ENCODE results near the gene HTR4. TPM values are rescaled to one million over a fixed set of nuclear protein-coding genes. Genes with fewer than 3 reads are reported as not detected.
"Not testable (repeated sequence)": the region's sequence is repeated elsewhere in the genome, so short reads cannot be mapped to it uniquely, and the experiment has no call there.

Gene HTR4
- total RNA-seq, 1 experiment from 2014 or later, result not detected

DNA sequence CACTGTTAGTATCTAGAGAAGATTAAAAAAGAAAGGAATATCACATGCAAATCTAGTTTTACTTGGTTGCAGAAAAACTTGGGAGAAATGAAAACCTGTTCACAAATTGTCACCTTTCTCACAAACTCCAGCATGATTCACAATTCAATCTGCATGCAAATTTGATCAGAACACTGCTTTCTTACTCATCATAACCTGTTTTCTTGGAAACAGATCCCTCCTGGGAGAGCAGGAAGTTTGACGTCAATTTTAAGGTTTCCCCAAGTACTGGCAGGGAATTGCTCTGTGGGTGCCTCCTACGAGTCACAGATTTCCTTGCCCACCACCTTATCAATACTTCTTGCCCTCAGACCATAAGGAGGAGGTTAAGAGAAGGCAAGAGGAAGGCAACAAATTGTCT, 30.2 kb upstream of the HTR4 start:
- H3K4me3 ChIP-seq, result no peak overlapping the region
- H3K27ac ChIP-seq, result no peak overlapping the region
- H3K4me1 ChIP-seq (replicated peaks), result no peaks in the 10 kb centered on the region
- no peaks in the 10 kb centered on the region for H3K9me3 ChIP-seq (replicated peaks)
- no peaks in the 10 kb centered on the region for H3K36me3 ChIP-seq
- H3K27me3 ChIP-seq (replicated peaks), result peaks cover 14% of the 10 kb centered on the region; the same call in 1 of the 2 replicates
- DNase-seq (ENCODE audit: low read depth in 1 of 2, low spot score in 2 of 2), result no peak

DNA sequence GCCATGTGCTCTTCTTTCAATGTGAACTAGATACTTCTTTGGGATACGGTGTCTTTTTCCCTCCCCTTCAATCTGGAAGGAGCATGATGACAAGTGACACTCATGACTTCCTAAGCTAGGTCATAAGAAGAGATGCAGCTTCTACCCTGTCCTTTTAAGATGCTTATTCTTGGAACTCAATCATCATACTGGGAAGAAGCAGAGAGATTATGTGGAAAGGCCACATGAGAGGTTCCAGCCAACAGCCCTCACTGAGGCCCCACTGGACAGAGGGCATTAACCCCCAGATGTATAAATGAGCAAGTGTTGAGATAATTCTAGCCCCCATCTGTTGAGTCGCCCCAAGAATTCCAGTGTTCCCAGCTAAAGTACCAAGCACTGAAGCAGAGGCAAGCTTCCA, 29.3 kb upstream of the HTR4 start:
- Histone ChIP-seq H3K27me3 (replicated peaks) (peaks cover 14% of the 10 kb centered on the region; the same call in 1 of the 2 replicates), H3K9me3 (replicated peaks) (no peaks in the 10 kb centered on the region), H3K36me3 (no peaks in the 10 kb centered on the region), H3K4me3 (no peak overlapping the region), H3K4me1 (replicated peaks) (no peaks in the 10 kb centered on the region), H3K27ac (no peak overlapping the region)
- no peak for DNase-seq (ENCODE audit: low read depth in 1 of 2, low spot score in 2 of 2)

DNA sequence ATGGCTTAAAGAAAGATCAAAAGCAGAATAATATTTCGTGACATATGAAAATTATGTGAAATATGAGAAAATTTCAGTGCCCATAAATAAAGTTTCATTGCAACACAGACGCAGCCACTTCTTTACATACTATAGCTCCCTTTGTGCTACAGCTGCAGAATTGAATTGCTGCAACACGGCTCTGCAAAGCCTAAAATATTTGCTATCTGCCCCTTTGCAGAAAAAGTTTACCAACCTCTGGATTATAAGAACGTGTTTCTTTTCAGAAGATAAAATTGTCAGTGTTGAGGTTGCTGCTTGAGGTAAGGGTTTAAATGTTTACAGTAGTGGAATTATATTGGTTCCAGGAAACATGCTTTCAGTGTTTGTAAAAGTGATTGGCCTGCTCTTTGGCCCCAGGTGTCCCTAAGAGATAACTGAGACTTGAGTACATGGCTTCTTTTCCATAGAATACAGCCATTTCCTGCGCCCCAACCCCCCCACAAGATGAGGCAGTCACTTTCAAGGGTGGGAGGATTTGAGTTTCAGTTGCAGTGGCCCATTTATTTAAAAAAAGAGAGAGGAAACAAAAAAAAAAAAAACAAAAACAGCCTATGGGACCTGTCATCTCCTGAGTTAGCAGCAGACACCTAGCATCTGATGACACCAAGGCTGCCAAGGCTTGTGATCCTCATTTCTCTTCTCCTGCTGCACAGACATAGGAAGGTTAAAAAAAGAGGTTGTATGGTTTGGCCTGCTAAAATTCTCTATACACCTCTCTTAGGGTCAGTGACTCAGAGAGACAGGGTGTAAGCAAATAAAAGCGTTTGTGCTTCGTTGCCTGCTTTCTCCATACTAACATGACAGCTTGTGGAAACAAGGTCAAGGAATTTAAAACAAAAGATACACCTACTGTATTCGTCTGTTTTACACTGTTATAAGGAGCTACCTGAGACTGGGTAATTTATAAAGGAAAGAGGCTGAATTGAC, 28.0 kb upstream of the HTR4 start:
- peaks cover 14% of the 10 kb centered on the region; the same call in 1 of the 2 replicates for H3K27me3 ChIP-seq (replicated peaks)
- no peak overlapping the region for H3K27ac ChIP-seq
- no peaks in the 10 kb centered on the region for H3K36me3 ChIP-seq
- no peaks in the 10 kb centered on the region for H3K4me1 ChIP-seq (replicated peaks)
- no peaks in the 10 kb centered on the region for H3K9me3 ChIP-seq (replicated peaks)
- no peak overlapping the region for H3K4me3 ChIP-seq
- DNase-seq (ENCODE audit: low read depth in 1 of 2, low spot score in 2 of 2), result no peak

DNA sequence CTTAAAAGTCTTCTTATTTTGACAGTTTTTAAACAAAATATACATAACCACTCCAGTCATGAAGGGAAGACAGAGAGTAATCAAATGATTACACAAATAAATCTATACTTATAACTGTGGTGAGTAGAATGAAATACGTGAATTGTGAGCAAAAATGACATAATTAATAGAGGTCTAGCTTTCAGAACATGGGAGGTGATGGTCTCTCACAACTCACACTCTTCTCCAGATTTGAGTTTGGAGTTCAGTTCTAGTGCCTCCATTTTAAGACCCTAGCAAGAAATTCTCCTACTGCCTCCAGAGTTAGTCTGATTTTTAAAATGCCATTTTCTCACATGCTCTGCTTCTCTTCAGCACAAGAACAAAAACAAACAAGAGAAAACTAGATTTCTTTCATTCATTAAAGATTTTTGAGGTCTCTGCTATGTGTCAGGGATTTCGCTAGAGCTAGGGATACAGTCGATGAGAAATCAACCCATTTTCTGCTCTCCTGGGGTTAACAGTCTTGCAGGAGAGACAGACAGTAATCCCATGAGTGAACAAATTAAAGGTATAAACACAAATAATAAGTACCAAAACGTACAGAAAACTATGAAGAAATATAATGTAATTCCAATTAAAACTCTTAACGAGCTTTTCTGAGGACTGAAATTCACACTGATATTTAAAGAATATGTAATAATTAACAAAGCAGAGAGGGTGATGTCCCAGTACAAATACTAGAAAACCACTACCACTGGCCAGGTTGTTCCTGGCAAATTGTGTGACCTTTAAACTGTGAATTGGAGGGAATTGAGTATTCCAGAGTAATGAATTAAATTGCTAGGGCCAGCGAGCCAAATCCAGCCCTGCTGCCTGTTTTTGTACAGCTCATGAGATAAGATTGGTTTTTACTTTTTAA, 27.1 kb upstream of the HTR4 start:
- no peaks in the 10 kb centered on the region for H3K9me3 ChIP-seq (replicated peaks)

DNA sequence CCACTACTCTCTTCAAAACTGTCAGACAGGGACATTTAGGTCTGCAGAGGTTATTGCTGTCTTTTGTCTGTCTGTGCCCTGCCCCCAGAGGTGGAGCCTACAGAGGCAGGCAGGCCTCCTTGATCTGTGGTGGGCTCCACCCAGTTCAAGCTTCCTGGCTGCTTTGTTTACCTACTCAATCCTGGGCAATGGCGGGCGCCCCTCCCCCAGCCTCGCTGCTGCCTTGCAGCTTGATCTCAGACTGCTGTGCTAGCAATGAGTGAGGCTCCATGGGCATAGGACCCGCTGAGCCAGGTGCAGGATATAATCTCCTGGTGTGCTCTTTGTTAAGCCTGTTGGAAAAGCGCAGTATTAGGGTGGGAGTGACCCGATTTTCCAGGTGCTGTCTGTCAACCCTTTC, 19.4 kb upstream of the HTR4 start:
- not testable (repeated sequence) for DNase-seq (ENCODE audit: low read depth in 1 of 2, low spot score in 2 of 2); H3K4me3 ChIP-seq; H3K27me3 ChIP-seq (replicated peaks); H3K27ac ChIP-seq; H3K9me3 ChIP-seq (replicated peaks); H3K4me1 ChIP-seq (replicated peaks); H3K36me3 ChIP-seq

More for the DNA sequence above, 27.1 kb upstream of the HTR4 start:
- Histone ChIP-seq H3K4me3 (no peak overlapping the region), H3K27ac (no peak overlapping the region), H3K36me3 (no peaks in the 10 kb centered on the region), H3K27me3 (replicated peaks) (peaks cover 14% of the 10 kb centered on the region; the same call in 1 of the 2 replicates), H3K4me1 (replicated peaks) (no peaks in the 10 kb centered on the region)
- no peak for DNase-seq (ENCODE audit: low read depth in 1 of 2, low spot score in 2 of 2)

DNA sequence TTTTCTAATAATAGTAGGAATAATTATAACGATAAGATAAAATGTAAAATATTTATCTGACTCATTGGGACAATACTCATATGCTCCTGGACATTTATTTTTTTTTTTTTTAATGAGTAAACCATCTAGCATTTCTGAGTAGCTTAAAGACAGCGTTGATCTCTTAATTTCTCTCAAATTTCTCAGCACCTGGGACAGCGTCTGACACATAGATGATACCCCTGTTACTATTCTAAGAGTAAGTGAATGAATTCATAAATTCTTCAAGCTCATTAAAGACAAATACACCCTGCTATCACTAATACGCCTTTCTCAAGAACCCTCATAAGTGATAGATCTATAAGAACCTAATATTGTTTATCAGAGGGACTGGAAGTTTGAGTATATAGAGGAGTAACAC, 12.0 kb upstream of the HTR4 start:
- no peak for DNase-seq (ENCODE audit: low read depth in 1 of 2, low spot score in 2 of 2)
- no peaks in the 10 kb centered on the region for H3K27me3 ChIP-seq (replicated peaks)
- H3K4me3 ChIP-seq, result no peak overlapping the region
- no peaks in the 10 kb centered on the region for H3K9me3 ChIP-seq (replicated peaks)
- H3K4me1 ChIP-seq (replicated peaks), result no peaks in the 10 kb centered on the region
- H3K36me3 ChIP-seq, result no peaks in the 10 kb centered on the region
- H3K27ac ChIP-seq, result no peak overlapping the region

DNA sequence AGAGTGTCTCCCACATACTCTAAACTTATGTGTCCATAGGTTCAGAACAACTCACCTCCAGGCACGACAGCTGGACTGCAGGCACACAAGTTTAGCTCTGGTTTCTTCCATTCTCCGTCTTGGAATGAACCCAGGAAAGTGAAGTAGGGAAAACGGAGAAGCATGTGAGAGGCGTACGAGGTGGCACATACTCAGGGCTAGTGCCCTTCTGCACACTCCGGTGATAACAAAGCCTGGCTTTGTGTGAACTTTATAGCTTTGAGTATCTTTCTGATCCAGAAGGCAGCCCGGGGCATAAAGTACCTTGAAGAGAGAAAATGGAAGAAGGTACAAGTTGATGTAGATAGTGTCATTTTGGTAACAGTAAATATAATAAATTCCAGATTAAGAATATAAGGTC, 11.1 kb upstream of the HTR4 start:
- no peak for DNase-seq (ENCODE audit: low read depth in 1 of 2, low spot score in 2 of 2)
- no peak overlapping the region for H3K4me3 ChIP-seq
- H3K27me3 ChIP-seq (replicated peaks), result peaks cover 2% of the 10 kb centered on the region; the same call in 1 of the 2 replicates
- H3K9me3 ChIP-seq (replicated peaks), result no peaks in the 10 kb centered on the region
- H3K27ac ChIP-seq, result no peak overlapping the region
- no peaks in the 10 kb centered on the region for H3K36me3 ChIP-seq
- H3K4me1 ChIP-seq (replicated peaks), result no peaks in the 10 kb centered on the region

DNA sequence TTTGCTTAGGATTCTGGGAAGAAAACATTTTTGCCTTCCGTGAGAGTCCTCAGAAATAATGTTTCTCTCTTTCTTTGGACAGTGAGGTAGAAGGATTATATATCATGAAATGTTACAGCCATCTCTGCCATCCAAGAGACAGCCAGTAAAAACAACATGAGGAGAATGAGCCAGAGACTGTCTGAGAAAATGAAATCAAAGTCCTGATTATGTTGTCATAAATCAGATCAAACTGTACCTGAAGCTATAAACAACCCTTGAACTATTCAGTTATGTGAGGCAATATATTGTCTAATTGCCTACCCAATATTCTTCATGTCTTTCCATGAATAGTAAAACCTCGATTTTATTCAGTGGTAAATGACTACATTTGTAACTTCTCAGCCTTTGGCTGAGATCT, 9.2 kb upstream of the HTR4 start:
- no peak overlapping the region for H3K27ac ChIP-seq
- no peak overlapping the region for H3K4me3 ChIP-seq
- H3K27me3 ChIP-seq (replicated peaks), result peaks cover 17% of the 10 kb centered on the region
- H3K4me1 ChIP-seq (replicated peaks), result no peaks in the 10 kb centered on the region
- no peak for DNase-seq (ENCODE audit: low read depth in 1 of 2, low spot score in 2 of 2)
- no peaks in the 10 kb centered on the region for H3K9me3 ChIP-seq (replicated peaks)
- no peaks in the 10 kb centered on the region for H3K36me3 ChIP-seq

DNA sequence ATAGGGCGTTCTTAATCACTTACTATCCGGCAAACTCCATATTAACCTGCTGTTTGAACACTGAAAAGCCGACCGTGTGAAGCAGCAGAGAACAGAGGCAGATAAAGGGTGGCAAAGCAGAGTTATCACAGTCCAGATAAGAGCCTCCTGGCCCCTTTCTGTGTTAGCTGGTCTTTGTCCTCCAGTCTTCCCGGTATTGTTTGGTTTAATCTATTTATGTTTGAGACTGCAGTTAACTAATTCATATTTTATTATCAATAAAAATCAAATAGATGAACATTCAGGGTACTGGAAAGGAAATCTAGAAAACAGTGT, 6.0 kb upstream of the HTR4 start:
- DNase-seq (ENCODE audit: low read depth in 1 of 2, low spot score in 2 of 2), result no peak
- H3K36me3 ChIP-seq, result no peaks in the 10 kb centered on the region
- no peak overlapping the region for H3K4me3 ChIP-seq
- H3K4me1 ChIP-seq (replicated peaks), result no peaks in the 10 kb centered on the region
- H3K9me3 ChIP-seq (replicated peaks), result no peaks in the 10 kb centered on the region
- H3K27me3 ChIP-seq (replicated peaks), result peaks cover 38% of the 10 kb centered on the region
- no peak overlapping the region for H3K27ac ChIP-seq

DNA sequence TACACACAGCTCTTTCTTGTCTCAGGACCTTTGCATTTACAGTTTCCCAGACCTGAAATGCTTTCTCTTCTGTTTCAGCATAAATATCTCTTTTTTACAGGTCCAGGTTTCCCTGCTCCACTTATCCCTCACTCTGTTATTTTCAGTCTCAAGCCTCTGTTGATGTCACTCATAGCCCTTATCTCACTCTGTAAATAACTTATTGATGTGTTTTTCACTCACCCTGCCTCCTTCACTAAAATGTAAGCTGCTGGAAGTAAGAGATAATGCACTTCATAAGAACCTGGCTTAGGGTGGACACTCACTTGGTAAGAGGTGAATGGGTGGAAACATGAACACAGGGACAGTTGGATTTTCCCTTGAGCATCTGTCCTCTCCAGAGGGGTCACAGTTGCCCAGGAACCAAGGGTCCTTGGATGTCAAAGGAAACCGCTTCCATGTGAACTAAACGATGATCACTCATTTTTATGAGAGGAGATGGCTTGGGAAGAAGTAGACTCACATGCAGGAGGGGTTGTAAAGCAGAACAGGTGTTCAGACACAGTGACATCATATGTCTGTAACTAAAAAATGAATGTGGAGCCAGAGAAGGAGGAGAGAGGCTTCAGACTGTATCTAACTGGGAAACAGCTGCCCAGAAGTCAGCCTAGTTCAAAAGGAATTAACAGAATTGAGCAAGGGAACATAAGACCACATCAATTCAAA, 5.5 kb upstream of the HTR4 start:
- Histone ChIP-seq H3K4me3 (no peak overlapping the region), H3K36me3 (no peaks in the 10 kb centered on the region), H3K27me3 (replicated peaks) (peaks cover 43% of the 10 kb centered on the region), H3K27ac (no peak overlapping the region), H3K9me3 (replicated peaks) (no peaks in the 10 kb centered on the region), H3K4me1 (replicated peaks) (no peaks in the 10 kb centered on the region)
- DNase-seq (ENCODE audit: low read depth in 1 of 2, low spot score in 2 of 2), result no peak

DNA sequence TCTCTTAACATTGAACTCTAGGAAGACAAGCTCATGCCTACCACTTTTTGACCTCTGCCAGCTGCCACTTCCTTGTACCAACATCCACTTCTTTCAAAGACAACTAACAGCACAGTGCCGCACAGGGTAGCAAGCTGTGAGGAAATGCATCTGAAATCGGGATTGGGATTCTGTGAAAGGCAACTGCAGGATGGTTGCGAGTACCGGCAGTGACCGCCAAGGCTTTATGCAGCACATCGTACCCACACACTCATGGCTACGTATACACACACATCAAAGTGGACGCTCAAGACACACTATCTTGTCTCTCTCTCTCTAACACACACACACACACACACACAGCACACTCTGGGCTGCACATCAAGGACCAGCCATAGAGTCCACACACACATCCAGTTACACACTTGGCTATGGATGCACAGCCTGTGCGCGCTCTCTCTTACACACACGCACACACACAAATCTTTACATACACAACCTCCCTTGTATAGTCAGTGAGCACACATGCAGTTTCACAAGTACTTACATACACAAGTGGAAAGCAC, 964 bp downstream of the HTR4 start:
- no peak overlapping the region for H3K27ac ChIP-seq
- no peaks in the 10 kb centered on the region for H3K9me3 ChIP-seq (replicated peaks)
- H3K4me3 ChIP-seq, result no peak overlapping the region
- no peak for DNase-seq (ENCODE audit: low read depth in 1 of 2, low spot score in 2 of 2)
- no peaks in the 10 kb centered on the region for H3K36me3 ChIP-seq
- H3K27me3 ChIP-seq (replicated peaks), result peaks cover 46% of the 10 kb centered on the region
- no peaks in the 10 kb centered on the region for H3K4me1 ChIP-seq (replicated peaks)

DNA sequence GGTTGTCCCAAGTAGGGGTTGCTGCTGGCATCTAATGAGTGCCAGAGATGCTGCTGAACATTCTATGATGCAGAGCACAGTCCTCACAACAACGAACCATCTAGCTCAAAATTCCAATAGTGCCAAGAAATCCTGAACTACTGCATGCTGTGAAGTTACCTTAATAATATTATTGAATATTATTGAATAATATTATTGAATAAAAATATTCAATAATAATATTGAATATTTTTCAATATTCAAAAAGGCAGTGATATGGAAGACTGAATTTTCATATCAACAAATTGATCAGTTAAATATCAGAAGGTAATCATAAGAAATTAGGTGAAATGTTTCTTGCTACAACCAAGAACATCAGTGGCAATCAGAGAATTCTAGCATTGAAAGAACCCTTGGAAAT, 2.8 kb downstream of the HTR4 start:
- H3K27me3 ChIP-seq (replicated peaks), result peaks cover 34% of the 10 kb centered on the region
- no peaks in the 10 kb centered on the region for H3K36me3 ChIP-seq
- H3K4me1 ChIP-seq (replicated peaks), result no peaks in the 10 kb centered on the region
- DNase-seq (ENCODE audit: low read depth in 1 of 2, low spot score in 2 of 2), result no peak
- H3K9me3 ChIP-seq (replicated peaks), result no peaks in the 10 kb centered on the region
- no peak overlapping the region for H3K4me3 ChIP-seq
- H3K27ac ChIP-seq, result no peak overlapping the region

DNA sequence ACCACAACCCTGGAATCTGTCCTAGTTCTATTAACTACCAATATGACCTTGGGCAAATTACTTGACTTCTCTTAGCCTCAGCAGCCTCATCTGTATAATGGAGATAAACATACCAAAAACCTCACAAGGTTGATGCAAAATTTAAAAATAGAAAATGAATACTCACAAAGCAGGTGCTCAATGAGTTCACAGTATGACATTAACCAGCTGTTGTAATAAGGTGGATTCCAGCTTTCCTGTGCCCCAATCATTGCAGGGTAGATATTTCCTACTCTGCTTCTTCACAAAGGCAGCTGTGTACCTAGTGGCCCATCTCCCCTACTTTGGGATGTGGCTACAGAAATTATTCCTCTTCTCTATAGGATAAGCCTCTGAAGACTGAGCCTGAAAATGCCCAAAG, 8.8 kb downstream of the HTR4 start:
- no peaks in the 10 kb centered on the region for H3K36me3 ChIP-seq
- H3K27me3 ChIP-seq (replicated peaks), result peaks cover 11% of the 10 kb centered on the region; the same call in 1 of the 2 replicates
- H3K4me3 ChIP-seq, result no peak overlapping the region
- no peak overlapping the region for H3K27ac ChIP-seq
- H3K9me3 ChIP-seq (replicated peaks), result no peaks in the 10 kb centered on the region
- no peak for DNase-seq (ENCODE audit: low read depth in 1 of 2, low spot score in 2 of 2)
- no peaks in the 10 kb centered on the region for H3K4me1 ChIP-seq (replicated peaks)
